COLO668 (cell line): ENCODE results near the gene SFRP4.

Experiments
- DNase-seq: peaks from one replicate; lab custom pipeline; 2025; ENCODE audit not compliant: unreplicated experiment; lab: John Stamatoyannopoulos, UW

Gene SFRP4

DNA sequence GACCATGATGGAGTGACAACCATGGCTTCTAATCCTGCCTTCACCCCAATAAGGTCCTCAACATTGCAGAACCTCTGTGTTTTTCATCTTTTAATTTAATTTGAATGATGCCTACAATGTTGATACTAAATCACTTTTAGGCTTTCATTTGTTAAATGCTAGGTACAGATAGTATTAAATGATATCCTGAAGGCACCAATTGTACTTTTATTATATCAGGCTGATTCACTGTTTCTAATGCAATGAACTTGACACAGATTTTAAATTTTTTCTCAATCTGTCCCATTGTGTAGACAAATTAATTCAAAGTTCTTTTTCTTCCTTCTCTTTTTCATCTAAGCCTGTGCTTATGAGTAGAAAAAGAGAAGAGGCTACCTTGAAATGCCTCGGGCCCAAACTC lies 9.0 kb upstream of the SFRP4 start:
- no peak for DNase-seq

DNA sequence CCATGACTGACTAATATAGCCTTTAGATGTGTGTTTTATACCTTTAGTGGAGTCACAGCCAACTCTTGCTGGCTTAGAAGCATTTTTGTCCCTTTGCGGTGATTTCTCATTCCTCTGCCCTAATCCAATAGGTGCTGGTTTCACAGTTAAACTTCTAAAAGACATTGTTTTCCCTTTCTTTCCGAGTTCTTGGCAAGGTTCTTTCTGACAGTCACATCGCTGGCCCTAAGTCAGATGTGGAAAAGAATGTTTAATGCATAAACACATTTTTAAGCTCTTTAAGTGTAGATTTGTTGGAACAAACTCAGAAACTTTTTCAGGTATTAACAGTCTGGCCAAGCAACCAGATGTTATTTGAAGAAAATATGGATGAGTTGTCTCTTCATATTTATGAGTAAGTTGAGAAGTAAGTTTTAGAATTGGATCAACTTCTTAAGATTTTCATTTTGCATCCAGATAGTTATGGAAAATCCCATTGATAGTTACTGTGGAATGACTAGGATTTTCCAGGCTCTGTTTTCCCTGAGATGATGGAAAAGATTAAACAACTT lies 7.9 kb upstream of the SFRP4 start:
- DNase-seq: no peak

DNA sequence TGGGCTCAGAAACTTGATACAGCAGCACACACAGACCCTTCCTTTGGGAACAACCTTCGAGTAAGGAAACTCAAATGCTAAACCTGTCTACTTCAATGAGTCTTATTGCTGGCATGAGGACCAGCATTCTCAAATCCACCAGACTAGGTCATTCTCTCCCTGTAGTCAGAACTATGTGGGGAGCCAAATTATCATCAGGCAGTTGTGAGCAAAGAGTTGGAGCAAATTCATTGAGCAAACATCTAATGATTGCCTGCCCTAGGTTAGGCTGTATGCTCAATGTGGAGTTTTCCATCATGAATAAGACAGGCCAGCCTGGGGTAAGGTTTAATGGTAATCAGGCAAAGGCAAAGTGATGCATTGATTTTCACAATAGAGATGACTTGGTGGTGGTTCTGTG lies 7.4 kb upstream of the SFRP4 start:
- DNase-seq: no peak

DNA sequence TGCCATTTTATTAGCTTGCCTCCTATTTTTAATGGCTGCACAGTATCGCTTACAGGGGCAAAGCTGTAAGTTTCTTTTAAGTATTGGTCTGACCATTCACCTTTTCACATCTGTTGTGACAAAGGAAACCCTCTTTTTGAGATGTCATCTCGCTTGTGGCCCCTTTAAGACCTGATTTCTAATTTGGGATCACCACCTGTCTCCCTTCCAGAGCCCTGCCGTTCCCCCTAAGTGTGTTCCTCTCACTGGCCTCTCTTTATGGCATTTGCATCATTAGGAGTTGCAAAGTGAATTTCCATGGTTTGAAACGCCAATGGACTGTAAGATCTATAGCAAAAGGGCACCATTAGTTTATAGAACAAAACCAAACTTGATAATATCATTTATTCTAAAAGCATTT lies 5.3 kb upstream of the SFRP4 start:
- DNase-seq: no peak

DNA sequence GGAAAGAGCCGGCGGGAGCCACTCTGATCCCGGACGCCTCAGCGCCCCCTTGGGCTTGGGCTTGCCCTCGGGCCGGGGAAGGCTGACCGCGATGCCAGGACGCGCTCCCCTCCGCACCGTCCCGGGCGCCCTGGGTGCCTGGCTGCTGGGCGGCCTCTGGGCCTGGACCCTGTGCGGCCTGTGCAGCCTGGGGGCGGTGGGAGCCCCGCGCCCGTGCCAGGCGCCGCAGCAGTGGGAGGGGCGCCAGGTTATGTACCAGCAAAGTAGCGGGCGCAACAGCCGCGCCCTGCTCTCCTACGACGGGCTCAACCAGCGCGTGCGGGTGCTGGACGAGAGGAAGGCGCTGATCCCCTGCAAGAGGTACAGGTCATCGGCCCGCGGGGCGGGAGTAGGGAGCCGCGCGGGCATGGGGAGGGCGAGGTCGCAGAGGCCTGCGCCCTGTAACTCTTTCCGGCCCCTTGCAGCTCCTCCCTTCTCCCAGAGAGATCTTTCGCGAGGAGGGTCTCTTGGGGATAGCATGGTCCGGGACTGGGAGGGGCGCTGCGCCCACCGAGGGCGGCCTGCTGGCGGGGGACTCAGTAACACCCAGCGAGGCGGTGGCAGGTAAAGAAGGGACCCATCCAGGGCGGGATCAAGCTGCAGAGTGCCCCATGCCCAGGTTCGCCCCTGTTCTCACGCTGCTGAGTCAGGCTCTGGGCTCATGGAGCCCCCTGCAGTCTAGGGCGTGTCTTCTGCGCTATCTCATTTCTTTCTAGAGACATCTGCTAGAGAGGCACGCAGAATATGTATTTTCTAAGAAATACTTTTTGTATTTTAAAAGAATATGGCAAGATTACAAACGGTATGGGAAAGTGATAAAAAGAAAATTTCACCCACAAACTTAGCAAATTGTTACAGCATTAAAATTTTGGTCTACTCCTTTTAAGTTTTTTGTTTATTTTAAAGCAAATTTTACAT lies 4.5 kb upstream of the SFRP4 start:
- DNase-seq: no peak

DNA sequence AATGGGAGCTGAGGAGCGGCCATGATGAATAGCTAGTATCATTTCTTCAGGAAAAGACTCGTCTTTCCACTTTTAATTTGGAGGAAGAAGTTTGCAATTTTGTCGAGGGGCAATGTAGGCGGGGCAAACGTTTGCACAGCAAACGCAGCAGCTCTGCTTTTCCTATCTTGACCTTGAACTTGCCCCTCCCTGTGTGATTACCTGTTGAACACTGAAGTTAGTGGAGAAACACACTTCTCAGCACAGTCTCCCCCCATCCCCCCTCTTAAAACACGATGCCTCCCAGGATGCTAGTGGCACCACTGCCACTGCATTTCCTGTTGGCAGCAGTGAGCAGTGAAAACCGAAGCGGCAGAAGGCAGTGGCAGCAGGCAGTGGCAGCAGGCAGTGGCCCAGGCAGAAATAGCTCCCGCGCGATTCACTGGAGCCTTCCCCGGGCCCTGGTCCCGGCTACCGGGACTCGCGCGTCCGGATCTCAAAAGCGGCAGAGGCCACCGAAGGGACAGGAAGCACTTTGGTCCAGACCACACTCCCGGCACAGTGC lies 3.8 kb upstream of the SFRP4 start, which contains the start of gene EPDR1:
TSS of gene EPDR1 (plus strand) at position 336 of the 544 bp plus-strand sequence. CDS start 300 bp downstream, outside the sequence.
- DNase-seq: peak; percentile 19

DNA sequence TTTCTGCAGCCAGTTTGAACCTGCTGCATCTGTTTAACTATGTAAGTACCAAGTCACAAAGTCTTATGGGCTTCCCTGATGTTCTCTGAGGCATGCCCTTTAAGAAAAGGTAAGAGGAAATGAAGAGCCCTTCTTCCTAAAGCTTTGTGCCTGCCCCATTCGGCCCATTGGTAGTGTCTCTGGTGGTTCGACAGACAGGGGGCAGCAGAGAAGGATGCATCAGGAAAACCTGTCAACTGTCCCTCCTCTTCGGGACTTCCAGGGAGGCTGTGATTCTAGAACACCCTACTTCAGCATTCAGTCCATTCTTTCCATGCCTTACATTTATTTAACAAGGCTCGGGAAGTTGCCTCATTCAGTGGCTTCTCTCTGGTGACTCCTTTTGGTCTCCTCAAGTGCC lies 1.9 kb upstream of the SFRP4 start:
- no peak for DNase-seq

DNA sequence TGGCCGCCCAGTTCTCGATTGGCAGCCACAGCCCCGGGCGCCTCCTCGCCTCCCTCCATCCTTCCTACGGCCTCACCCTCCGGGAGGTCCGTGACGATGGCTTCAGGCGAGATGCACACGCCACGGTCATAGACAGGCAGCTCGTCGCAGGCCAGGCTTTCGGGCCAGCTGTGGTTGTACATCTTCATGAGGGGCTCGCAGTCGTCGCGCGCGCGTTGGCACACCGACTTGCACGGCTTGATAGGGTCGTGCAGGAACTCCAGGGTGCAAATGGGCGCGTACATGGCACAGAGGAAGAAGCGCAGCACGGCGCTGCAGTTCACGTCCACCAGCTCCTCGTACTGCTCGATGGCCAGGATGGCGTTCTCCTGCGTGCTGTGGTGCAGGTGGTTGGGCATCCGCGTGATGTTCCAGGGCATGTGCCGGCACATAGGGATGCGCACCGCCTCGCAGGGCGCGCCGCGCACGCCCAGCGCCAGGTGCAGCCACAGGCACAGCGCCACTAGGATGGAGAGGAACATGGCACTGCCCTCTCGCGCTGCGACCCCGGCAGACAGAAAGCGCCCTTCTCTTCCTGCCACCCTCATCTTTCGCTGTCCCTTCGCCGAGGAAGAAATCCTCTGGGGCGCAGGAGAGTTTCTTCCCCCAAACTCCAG lies 472 bp downstream of the SFRP4 start:
- DNase-seq: peak; percentile 39

DNA sequence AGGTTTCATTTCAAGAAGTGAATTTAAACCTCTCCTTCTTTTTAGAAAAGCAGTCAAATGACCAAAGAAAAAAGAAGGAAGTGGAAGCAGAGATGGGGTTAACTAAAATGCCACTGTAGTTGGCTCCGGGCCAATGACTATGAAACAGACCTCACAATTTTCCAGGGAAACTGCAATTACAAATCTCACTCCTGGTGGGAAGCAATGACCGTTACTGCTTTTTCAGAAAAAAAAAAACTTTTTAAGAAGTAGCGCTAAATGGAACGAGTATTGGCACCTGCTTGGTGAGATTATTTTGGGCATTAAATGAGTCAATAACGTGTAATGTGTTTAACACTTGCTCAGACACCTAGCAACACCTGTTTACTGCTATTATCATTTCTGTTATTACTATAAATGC lies 1.2 kb downstream of the SFRP4 start:
- no peak for DNase-seq

DNA sequence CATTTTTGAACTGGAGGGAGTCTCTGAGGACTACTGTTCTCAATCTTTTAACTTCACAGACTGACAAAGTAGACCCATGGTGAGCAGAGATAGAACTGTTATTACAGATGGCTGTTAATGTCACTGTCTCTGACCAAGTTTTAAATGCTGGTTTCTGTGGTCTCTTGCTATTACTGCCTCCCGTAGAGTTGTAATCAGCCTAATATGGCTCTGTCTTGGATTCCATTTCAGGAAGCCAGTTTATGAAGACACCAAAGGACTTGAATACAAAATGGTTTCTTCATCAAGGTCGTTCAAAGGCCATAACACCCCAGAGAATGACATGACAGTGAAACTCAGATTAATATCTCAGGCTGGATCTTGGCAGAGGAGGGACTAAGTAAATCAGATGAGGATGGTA lies 3.9 kb downstream of the SFRP4 start:
- no peak for DNase-seq

DNA sequence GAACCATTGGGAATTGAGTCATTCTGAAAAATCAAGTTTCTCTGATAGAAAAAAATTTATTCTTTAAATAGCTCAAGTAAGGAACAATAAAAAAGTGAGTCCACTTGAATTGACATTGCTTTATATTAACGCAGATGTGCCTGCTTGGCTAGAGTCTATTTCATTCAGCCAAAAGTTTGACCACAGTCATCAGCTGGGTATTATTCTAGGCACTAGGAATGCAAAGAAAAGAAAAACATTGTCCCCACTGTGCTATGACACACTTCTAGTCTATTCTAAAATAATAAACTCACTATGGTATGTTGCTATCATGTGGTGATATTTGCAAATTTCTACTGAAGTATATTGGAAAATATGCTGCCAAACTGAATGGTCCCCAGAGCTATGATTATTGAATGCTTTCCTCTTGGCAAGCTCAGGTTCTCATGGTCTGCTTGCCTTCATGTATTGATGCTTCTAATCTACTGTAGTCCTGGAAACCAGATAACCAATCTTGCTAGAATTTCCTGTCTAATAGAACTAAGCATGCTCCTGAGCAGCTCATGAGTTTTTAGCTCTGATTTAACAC lies 8.3 kb downstream of the SFRP4 start:
- no peak for DNase-seq

DNA sequence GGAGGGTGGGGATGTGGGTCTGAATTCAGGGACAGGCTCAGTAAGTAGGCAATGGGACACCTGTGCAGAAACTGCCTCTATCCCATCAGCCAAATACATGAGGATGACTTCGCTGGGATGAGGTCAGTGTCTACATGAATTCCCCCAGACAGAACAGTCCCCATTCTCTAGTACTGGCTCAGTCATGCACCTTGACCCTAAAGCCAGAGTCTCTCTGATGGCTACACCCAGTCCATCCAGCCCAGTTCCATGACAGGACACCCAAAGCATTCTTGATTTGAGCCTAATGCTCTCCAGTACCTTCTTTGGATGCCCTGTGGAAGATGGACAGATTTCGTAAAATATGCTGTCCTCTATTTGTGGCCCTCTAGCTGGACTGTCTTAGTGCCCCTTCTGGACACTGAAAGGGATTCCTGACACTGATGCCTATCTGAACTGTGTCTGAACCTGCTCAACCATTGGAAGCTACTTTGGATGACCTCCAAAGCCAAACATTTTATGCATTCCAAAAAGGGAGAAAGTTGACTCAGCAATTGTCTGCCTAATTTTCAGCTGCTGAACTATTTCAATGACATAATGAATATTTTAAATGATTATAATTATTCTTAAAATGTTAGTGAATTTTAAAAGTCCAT lies 14.6 kb downstream of the SFRP4 start:
- DNase-seq: no peak

DNA sequence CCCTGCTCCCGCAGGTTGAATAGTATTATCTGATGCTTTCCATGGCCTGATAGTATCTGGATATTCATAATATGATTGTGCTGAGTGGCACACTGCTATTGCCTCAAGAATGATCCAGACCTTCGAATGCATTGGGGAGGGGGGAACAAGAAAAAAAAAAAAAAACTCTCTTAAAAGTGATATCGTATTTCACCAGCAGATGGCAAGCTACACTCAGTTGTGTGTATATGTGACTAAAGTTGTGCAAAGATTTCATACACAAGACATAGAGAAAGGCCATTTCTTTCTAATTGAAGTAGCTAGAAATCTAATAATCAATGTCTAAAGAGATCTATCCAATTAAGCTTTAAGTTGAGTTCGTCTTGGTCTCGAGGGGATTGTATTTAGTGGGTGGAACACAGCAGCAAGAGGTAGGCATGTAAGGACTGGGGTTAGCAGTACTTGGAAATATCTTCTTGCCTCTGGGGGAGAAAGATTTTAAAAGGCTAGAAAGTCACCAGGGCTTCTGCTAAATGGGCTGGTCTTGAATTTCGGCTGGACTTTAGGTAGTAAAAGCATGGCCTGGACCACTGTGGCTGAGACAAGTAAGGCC lies 15.3 kb downstream of the SFRP4 start:
- no peak for DNase-seq

DNA sequence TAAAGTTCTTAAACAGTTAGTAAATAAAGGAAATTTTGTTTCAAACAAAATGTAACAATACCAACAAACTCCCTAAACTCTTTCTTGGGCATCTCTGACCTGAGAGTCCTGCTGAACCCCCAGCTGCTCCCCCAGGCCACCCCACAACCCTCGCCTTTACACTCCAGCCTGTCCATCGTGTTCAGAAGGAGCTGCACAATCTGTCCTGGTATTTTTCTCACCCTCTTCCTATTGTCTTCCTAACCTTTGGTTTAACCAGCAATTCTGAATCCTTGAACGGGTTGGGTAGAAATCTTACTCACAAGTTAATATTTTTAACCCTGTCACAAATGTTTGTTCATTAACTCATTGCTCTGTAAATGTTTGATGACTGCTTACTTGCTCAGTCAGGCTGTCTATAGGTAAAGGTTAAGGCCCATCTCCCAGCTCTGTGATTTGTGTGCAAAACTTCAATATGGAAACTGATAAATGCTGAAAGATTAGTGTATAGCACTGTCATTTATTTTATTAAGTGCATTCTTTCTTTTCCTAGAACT lies 16.8 kb downstream of the SFRP4 start:
- no peak for DNase-seq

DNA sequence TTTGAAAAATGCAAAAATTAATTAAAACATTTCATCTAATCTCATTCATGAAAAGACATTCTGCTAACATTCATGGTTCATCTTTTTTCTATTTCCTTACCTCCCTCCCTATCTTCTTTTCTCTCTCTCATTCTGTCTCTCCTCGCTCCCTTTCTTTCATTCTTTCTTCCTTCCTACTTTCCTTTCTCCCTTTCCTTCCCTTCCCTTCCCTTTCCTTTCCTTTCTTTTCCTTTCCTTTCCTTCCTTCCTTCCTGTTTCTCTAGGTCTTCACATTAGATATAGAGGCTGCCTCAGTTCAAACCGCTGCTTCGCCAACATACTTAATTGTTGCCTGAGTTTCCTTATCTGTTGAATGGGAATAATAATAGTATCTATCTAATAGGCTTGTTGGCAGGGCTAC lies 21.9 kb downstream of the SFRP4 start:
- DNase-seq: no peak

DNA sequence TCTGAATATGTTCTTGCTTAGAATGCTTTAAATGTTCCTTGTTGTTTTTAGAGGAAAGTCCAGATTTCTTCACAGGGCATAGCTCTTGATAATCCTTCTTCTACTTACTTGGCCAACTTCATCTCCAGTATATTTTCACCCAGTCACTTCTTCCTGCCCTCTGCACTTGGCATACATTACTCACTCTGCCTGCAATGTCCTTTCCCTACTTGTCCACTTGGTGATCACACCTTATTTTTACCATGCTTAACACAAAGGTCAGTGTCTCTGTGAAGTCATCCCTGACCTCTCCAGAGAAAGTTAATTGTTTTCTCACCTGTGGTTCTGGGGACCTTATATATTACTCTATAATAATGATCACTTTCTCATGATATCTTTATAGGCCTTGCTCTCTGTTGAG lies 23.3 kb downstream of the SFRP4 start:
- no peak for DNase-seq

DNA sequence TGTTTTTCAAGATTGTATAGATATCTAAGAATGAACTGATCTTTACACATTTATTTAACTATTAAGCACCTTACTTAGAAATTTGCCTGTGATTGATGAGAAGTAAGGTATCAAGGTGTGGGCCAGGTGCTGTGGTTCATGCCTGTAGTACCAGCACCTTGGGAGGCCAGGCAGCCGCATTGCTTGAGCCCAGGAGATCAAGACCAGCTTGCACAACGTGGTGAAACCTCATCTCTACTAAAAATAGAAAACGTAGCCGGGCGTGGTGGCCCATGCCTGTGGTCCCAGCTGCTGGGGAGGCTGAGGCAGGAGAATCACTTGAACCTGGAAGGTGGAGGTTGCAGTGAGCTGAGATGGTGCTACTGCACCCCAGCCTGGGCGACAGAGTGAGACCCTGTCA lies 34.5 kb downstream of the SFRP4 start:
- DNase-seq: no peak
